Measurements from ENCODE around the gene SDSL. TPM values are rescaled to one million over a fixed set of nuclear protein-coding genes. Genes with fewer than 3 reads are reported as not detected.
A peak's percentile ranks its signal among the peaks of the same experiment; 100 is the strongest.

The SDSL gene
- total and polyA plus RNA-seq, 8 donors = 5.4 to 14.2 (median 9.6) TPM

DNA sequence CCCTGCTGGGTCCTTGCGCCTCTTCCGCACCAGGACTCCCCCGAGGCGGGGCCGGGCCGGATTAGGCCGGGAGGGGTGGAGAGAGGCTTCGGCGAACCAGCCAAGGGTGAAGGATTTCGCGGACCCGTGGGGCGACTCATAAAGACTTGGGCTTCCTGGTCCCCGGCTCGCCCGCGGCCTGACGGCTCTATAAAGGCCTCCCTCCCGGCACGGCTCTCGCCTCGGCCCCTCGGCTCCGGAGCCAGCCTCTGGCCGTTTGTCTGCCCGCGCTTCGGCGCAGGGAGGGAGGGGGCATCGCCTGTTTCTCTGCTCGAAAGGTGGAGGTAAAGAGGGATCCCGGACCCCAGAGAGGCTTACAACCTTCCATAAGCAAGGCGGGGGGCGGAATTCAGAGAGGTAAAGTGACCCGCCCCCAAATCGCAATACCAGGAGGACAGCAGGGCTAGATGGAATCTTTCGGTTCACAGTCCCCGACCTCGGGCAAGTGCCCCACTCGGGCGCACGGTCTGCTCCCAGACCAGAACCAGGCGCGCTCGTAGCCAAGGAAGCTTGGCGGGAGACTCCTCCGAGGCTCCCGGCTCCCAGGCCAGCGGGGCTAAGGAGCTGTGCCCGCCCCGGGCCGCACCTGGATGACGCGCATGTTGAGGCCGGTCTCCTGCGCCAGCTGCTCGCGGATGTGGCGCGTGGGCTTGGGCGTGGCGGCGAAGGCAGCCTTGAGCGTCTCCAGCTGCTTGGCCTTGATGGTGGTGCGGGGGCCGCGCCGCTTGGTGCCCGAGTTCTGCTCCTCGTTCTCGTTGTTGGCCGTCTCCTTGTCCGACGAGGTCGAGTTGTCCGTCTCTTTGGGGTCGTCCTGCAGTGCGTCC, 45.6 kb downstream of the SDSL start:
- no peak overlapping the region for H3K27ac ChIP-seq
- H3K4me1 ChIP-seq = peaks cover 3 to 11% (median 6%) of the 10 kb centered on the region in 3 donors
- no peaks in the 10 kb centered on the region for H3K9me3 ChIP-seq
- ATAC-seq = peak in 3 of 4 donors; percentile 9 to 31 (median 20)
- H3K27me3 ChIP-seq = peaks cover 8 to 62% (median 26%) of the 10 kb centered on the region in 4 donors
- no peak for FAIRE-seq
- DNase-seq = peak in 2 of 6 donors; percentile 62 to 68
- TF ChIP-seq CTCF (IDR thresholded peaks at IDR 0.05) = no peak
- WGBS, 2 donors = 2% methylated on average over 70 to 78 of the region's 78 CpGs
- intact Hi-C loops (cut with DNase I) = no loop called here
- no peaks in the 10 kb centered on the region for H3K36me3 ChIP-seq
- H3K4me3 ChIP-seq = peak overlapping the region in 3 of 4 donors; percentile 10 to 45 (median 22)

DNA sequence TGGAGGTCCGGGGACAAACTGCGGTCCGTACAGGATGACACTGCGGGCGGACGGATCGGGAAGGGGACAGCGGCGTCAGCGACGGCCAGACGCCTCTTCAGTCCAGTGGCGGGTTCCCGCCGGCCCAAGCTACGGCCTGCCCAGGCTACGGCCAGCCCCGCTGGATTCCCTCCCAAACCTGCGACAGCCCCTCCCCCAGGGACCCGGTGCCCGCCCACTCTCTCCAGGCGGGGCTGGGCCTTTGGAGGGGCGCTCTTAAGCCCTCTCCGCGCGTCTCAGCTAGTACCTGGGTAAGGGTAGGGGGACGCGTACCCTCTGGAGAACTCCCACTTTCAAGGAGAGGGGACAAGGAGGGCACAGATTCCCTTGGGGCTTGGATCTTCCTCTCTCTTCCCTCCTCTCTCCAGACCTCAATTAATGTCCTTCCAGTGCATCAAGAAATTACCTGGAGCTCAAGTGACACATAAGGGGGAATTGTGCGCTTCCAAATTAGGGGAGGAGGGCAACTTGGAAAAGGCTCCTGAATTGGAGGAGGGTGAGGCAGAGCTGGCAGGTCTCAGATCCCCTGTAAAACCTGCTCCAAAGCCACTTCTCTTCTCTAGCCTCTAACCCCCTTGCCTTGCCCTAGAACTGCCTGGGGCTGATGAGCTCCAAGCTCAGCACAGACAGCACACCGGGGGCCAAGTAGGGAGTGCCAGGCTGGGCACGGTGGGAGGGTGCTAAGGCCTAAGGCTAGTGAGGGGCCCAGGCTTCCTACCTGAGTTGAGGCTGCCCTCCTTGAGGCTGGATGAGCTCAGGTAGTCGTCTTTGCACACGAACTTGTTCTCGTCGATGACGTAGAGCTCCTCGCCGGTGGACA, 46.4 kb downstream of the SDSL start:
- Histone ChIP-seq H3K9me3 (no peaks in the 10 kb centered on the region), H3K36me3 (no peaks in the 10 kb centered on the region), H3K27me3 (peaks cover 5 to 54% (median 22%) of the 10 kb centered on the region in 4 donors), H3K4me3 (no peak overlapping the region), H3K27ac (no peak overlapping the region), H3K4me1 (peaks cover under 1 to 4% (median 3%) of the 10 kb centered on the region in 3 donors)
- intact Hi-C loops (cut with DNase I) = no loop called here
- no peak for DNase-seq
- FAIRE-seq = no peak
- no peak for ATAC-seq
- TF ChIP-seq CTCF (IDR thresholded peaks at IDR 0.05) = no peak
- 3% methylated on average over 38 of the region's 38 CpGs for WGBS, 2 donors

DNA sequence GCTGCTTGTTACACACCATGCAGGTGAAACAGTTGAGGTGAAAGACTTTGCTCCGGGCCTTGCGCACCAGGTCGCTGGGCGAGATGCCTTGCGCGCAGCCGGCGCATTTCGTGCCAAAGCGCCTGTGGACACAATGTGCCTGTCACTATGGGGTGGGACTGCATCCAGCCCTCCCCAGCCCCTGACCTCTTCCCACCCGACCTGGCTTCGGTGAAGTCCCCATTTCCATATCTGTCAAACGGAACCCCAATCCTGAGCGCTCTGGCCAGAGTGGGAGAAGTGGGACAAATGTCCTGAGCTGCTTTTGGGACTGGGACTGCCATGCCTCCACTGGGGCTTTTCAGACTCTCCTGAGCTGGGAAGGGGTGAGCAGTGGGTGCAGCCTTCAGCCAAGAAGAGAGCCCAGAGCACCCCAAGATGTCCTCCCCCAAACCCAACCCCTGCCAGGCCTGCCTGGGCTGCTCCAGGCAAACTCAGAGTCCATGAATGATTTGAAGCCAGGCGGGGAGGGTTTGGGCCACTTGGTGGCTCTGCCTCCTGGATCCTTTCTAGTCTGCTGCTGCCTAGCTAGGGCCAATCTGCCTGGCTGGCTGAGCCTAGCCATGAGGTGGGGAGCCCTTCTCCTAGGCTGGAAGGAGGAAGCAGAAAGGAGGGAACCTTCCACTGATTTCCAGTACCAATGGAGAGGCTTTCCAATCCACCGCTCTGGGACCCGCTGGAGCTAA, 47.2 kb downstream of the SDSL start:
- TF ChIP-seq CTCF (IDR thresholded peaks at IDR 0.05) = no peak
- Histone ChIP-seq H3K27ac (no peak overlapping the region), H3K36me3 (no peaks in the 10 kb centered on the region), H3K4me1 (peaks cover 0 to 4% (median 3%) of the 10 kb centered on the region in 3 donors), H3K4me3 (no peak overlapping the region), H3K27me3 (peaks cover 5 to 46% (median 21%) of the 10 kb centered on the region in 4 donors), H3K9me3 (no peaks in the 10 kb centered on the region)
- ATAC-seq (no peak), DNase-seq (no peak), FAIRE-seq (no peak)
- intact Hi-C loops (cut with DNase I) = no loop called here
- 11 to 16% methylated on average over 17 of the region's 17 CpGs for WGBS, 2 donors

DNA sequence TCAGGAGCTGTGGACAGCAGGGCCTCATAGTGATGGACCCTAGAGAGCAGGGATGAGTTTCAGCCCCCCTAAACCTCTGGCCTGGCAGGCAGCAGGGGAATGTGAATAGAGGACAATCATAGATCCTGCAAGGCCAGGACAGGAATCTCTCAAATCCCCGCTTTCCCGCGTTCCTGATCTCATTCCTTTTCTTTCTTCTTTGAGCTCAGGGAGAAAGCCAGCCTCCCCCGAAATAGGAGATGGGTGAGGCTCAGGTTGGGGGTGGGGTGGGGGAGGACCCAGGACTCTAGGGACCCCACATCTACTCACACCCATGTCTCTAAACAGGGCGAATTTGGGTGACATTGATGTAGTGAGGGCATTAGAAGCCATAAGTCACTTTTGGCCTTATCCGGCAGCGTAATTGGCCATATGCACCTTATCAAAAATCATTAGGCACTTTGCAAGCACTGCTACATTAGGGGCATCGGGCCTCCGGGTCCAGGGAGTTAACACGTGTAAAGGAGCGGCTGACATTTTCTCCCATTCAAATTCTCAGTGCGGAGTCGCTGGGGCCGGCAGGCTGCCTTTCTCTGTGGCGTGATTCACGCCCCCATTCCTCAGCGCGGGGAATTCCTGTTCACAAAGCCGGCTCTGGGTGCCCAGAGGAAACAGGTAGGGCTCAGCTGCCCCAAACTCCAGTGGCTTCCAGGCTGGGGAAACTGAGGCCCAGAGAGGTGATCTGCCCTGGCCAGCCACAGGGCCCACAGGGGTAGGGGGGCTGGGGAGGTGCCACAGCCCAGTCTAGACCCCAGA, 48.0 kb downstream of the SDSL start:
- TF ChIP-seq CTCF (IDR thresholded peaks at IDR 0.05) = no peak
- H3K27me3 ChIP-seq = peaks cover 0 to 44% (median 17%) of the 10 kb centered on the region in 4 donors
- FAIRE-seq (no peak), ATAC-seq (no peak), DNase-seq (no peak)
- H3K36me3 ChIP-seq = no peaks in the 10 kb centered on the region
- H3K27ac ChIP-seq = no peak overlapping the region
- H3K4me3 ChIP-seq = no peak overlapping the region
- H3K9me3 ChIP-seq = no peaks in the 10 kb centered on the region
- WGBS, 2 donors = 2 to 5% methylated on average over 19 of the region's 19 CpGs
- peaks cover 0 to 3% (median under 1%) of the 10 kb centered on the region in 3 donors for H3K4me1 ChIP-seq
- intact Hi-C loops (cut with DNase I) = no loop called here
